ENCODE measurements around the gene MPHOSPH9. TPM values are rescaled to one million over a fixed set of nuclear protein-coding genes. Genes with fewer than 3 reads are reported as not detected.
A peak's percentile ranks its signal among the peaks of the same experiment; 100 is the strongest.

The MPHOSPH9 gene
- 21.4 TPM for polyA plus RNA-seq (2013, experiment 1 of 2; ENCODE audit: insufficient read length)
- 17.6 TPM for polyA plus RNA-seq (2013, experiment 2 of 2; ENCODE audit: insufficient read length)

- DNase-seq = peak; percentile 99
These were observed at the start of gene MPHOSPH9, which contains the start of gene MTRFR for GRCh38 chr12:123232807-123233504. MPHOSPH9 (minus strand) TSS chr12:123233141; CDS start chr12:123230364, 2,777 bp downstream. MTRFR (plus strand) TSS chr12:123233436; CDS start chr12:123253675, 20,239 bp downstream.

GRCh38 chr12:123282111-123282510, 49.2 kb upstream of the MPHOSPH9 start:
- DNase-seq = no peak

- no peak for DNase-seq
These were observed 48.0 kb upstream of the MPHOSPH9 start for GRCh38 chr12:123280971-123281370.

- DNase-seq = no peak
These were observed 45.2 kb upstream of the MPHOSPH9 start for GRCh38 chr12:123278101-123278627.

- DNase-seq = no peak
These were observed 40.2 kb upstream of the MPHOSPH9 start for GRCh38 chr12:123273166-123273565.

GRCh38 chr12:123271001-123271668, 38.2 kb upstream of the MPHOSPH9 start:
- peak; percentile 66 for DNase-seq

- peak; percentile 53 for DNase-seq
These were observed 37.5 kb upstream of the MPHOSPH9 start for GRCh38 chr12:123270214-123271000.

- no peak for DNase-seq
These were observed 36.9 kb upstream of the MPHOSPH9 start for GRCh38 chr12:123269896-123270213.

- DNase-seq = peak; percentile 83
These were observed 36.5 kb upstream of the MPHOSPH9 start for GRCh38 chr12:123269395-123269892.

- DNase-seq = no peak
These were observed 35.9 kb upstream of the MPHOSPH9 start for GRCh38 chr12:123268850-123269249.

- DNase-seq = no peak
These were observed 35.3 kb upstream of the MPHOSPH9 start for GRCh38 chr12:123267991-123268843.

GRCh38 chr12:123267335-123267920, 34.5 kb upstream of the MPHOSPH9 start:
- no peak for DNase-seq

GRCh38 chr12:123266679-123267277, 33.8 kb upstream of the MPHOSPH9 start:
- no peak for DNase-seq

- no peak for DNase-seq
These were observed 33.1 kb upstream of the MPHOSPH9 start for GRCh38 chr12:123265851-123266678.

- DNase-seq = no peak
These were observed 31.7 kb upstream of the MPHOSPH9 start for GRCh38 chr12:123264642-123265041.

- DNase-seq = no peak
These were observed 30.4 kb upstream of the MPHOSPH9 start for GRCh38 chr12:123263196-123263817.

- DNase-seq = no peak
These were observed 28.3 kb upstream of the MPHOSPH9 start for GRCh38 chr12:123261196-123261595.

- no peak for DNase-seq
These were observed 27.1 kb upstream of the MPHOSPH9 start for GRCh38 chr12:123260081-123260480.

- DNase-seq = no peak
These were observed 25.7 kb upstream of the MPHOSPH9 start for GRCh38 chr12:123258593-123258992.
